ENCODE data around the gene CMTM8. TPM values are rescaled to one million over a fixed set of nuclear protein-coding genes. Genes with fewer than 3 reads are reported as not detected.

CMTM8 gene
- total and polyA plus RNA-seq, 10 of the 15 experiments (the other 5 are each of a cell fraction or from before 2014, with no cell fraction given), result 0.11 to 0.23 TPM; not detected in 8

DNA sequence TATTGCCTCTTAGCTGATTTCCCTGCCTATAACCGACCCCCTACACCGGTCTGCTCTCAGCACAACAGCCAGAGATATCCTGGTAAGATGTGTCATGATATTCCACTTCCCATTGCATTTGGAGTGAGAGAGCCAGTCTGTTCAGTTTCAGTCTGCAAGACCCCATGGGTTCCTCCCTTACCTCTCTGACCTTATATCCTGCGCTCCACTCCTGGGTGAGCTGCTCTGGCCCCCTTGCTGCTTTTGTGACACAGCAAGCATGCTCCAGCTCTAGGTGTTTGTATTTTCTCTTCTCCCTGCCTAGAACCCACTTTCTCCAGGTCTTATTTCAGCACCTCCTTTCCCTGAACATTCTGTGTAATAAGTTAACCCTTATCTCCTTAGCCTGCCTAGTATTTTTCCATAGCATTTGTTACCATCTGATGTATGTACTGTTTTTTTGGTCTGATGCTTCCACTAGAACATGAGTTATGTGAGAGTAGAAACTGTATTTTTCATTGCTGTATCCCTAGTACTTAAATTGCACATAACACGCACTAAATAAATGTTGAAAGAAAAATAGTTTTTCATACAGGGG is 44.2 kb downstream of the CMTM8 start:
- RAD21 ChIA-PET (ENCODE audit: unreplicated experiment), result no interaction called here
- CTCF ChIA-PET, result interaction anchor here (1.4 kb wide), 1 partner anchor 10 kb away, joined by 4 read pairs; no protein-coding TSS in a partner anchor
- POLR2A ChIA-PET, result no interaction called here
- FAIRE-seq (no peak), DNase-seq (ENCODE audit: low read depth, low spot score) (no peak), ATAC-seq (no peak)
- H3K9me3 ChIP-seq (replicated peaks; ENCODE audit: control insufficient read depth, insufficient read depth, low read length), result no peaks in the 10 kb centered on the region
- no peak overlapping the region for H3K4me2 ChIP-seq (ENCODE audit: control insufficient read depth, insufficient read depth)
- 76% methylated on average over 4 of the region's 4 CpGs for WGBS (ENCODE audit: insufficient coverage, insufficient replicate concordance, low lambda C conversion rate, missing lambda C conversion rate)
- H3K36me3 ChIP-seq (ENCODE audit: control insufficient read depth in 2 of 2, insufficient read depth in 2 of 2, low read length in 1 of 2), result no peaks in the 10 kb centered on the region
- in situ Hi-C loops (cut with MboI) (no loop called here), intact Hi-C loops (cut with micrococcal nuclease; ENCODE audit: unreplicated experiment) (no loop called here)
- H3K4me3 ChIP-seq, result no peak overlapping the region
- no TSS peak for BruUV-seq (replicated peaks)
- H3K4me1 ChIP-seq (ENCODE audit: control insufficient read depth, insufficient read depth, low read length), result no peaks in the 10 kb centered on the region
- no peaks in the 10 kb centered on the region for H3K79me2 ChIP-seq (ENCODE audit: control insufficient read depth, insufficient read depth, low read length)
- SMC1A ChIA-PET (ENCODE audit: uncharacterized antibody, unreplicated experiment), result interaction anchor here (1.3 kb wide), 1 partner anchor 11 kb away, joined by 3 read pairs; no protein-coding TSS in a partner anchor
- no peak overlapping the region for H2AFZ ChIP-seq (ENCODE audit: control insufficient read depth, low read depth, low read length)
- no peak overlapping the region for H3K9ac ChIP-seq (ENCODE audit: control insufficient read depth, insufficient read depth, low read length)
- no peak overlapping the region for H3K27ac ChIP-seq (ENCODE audit: control insufficient read depth, insufficient read depth)
- no peaks in the 10 kb centered on the region; a peak in 1 of 4 replicates for H3K27me3 ChIP-seq (replicated peaks in 1 of 2; ENCODE audit: control insufficient read depth in 2 of 2, insufficient read depth in 2 of 2, low read length in 1 of 2)
- H4K20me1 ChIP-seq (ENCODE audit: control insufficient read depth, insufficient read depth), result no peaks in the 10 kb centered on the region
- TF ChIP-seq, protein P1, sequence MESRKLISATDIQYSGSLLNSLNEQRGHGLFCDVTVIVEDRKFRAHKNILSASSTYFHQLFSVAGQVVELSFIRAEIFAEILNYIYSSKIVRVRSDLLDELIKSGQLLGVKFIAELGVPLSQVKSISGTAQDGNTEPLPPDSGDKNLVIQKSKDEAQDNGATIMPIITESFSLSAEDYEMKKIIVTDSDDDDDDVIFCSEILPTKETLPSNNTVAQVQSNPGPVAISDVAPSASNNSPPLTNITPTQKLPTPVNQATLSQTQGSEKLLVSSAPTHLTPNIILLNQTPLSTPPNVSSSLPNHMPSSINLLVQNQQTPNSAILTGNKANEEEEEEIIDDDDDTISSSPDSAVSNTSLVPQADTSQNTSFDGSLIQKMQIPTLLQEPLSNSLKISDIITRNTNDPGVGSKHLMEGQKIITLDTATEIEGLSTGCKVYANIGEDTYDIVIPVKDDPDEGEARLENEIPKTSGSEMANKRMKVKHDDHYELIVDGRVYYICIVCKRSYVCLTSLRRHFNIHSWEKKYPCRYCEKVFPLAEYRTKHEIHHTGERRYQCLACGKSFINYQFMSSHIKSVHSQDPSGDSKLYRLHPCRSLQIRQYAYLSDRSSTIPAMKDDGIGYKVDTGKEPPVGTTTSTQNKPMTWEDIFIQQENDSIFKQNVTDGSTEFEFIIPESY (IDR thresholded peaks at IDR 0.05), result no peak
- no peak for TF ChIP-seq SPI1 (IDR thresholded peaks at IDR 0.05; ENCODE audit: borderline replicate concordance, insufficient read depth, low read depth, low read length)
- TF ChIP-seq, protein P2, sequence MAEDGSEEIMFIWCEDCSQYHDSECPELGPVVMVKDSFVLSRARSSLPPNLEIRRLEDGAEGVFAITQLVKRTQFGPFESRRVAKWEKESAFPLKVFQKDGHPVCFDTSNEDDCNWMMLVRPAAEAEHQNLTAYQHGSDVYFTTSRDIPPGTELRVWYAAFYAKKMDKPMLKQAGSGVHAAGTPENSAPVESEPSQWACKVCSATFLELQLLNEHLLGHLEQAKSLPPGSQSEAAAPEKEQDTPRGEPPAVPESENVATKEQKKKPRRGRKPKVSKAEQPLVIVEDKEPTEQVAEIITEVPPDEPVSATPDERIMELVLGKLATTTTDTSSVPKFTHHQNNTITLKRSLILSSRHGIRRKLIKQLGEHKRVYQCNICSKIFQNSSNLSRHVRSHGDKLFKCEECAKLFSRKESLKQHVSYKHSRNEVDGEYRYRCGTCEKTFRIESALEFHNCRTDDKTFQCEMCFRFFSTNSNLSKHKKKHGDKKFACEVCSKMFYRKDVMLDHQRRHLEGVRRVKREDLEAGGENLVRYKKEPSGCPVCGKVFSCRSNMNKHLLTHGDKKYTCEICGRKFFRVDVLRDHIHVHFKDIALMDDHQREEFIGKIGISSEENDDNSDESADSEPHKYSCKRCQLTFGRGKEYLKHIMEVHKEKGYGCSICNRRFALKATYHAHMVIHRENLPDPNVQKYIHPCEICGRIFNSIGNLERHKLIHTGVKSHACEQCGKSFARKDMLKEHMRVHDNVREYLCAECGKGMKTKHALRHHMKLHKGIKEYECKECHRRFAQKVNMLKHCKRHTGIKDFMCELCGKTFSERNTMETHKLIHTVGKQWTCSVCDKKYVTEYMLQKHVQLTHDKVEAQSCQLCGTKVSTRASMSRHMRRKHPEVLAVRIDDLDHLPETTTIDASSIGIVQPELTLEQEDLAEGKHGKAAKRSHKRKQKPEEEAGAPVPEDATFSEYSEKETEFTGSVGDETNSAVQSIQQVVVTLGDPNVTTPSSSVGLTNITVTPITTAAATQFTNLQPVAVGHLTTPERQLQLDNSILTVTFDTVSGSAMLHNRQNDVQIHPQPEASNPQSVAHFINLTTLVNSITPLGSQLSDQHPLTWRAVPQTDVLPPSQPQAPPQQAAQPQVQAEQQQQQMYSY (CRISPR knock-in tag; IDR thresholded peaks at IDR 0.05), result no peak
- no peak for TF ChIP-seq YY1 (IDR thresholded peaks at IDR 0.05; ENCODE audit: low read depth, low read length)
- no peak for TF ChIP-seq ZNF384 (IDR thresholded peaks at IDR 0.05; ENCODE audit: borderline replicate concordance, low read depth, low read length)
- TF ChIP-seq NBN (IDR thresholded peaks at IDR 0.05), result no peak
- no peak for TF ChIP-seq RELA (IDR thresholded peaks at IDR 0.05; ENCODE audit: borderline replicate concordance, partially characterized antibody)
- no peak for TF ChIP-seq PAX8 (IDR thresholded peaks at IDR 0.05)
- no peak for TF ChIP-seq POLR2AphosphoS2 (IDR thresholded peaks at IDR 0.05; ENCODE audit: low read depth, low read length)
- TF ChIP-seq, protein P3, sequence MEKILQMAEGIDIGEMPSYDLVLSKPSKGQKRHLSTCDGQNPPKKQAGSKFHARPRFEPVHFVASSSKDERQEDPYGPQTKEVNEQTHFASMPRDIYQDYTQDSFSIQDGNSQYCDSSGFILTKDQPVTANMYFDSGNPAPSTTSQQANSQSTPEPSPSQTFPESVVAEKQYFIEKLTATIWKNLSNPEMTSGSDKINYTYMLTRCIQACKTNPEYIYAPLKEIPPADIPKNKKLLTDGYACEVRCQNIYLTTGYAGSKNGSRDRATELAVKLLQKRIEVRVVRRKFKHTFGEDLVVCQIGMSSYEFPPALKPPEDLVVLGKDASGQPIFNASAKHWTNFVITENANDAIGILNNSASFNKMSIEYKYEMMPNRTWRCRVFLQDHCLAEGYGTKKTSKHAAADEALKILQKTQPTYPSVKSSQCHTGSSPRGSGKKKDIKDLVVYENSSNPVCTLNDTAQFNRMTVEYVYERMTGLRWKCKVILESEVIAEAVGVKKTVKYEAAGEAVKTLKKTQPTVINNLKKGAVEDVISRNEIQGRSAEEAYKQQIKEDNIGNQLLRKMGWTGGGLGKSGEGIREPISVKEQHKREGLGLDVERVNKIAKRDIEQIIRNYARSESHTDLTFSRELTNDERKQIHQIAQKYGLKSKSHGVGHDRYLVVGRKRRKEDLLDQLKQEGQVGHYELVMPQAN (conservative IDR thresholded peaks at IDR 0.05), result no peak
- TF ChIP-seq, protein P4, sequence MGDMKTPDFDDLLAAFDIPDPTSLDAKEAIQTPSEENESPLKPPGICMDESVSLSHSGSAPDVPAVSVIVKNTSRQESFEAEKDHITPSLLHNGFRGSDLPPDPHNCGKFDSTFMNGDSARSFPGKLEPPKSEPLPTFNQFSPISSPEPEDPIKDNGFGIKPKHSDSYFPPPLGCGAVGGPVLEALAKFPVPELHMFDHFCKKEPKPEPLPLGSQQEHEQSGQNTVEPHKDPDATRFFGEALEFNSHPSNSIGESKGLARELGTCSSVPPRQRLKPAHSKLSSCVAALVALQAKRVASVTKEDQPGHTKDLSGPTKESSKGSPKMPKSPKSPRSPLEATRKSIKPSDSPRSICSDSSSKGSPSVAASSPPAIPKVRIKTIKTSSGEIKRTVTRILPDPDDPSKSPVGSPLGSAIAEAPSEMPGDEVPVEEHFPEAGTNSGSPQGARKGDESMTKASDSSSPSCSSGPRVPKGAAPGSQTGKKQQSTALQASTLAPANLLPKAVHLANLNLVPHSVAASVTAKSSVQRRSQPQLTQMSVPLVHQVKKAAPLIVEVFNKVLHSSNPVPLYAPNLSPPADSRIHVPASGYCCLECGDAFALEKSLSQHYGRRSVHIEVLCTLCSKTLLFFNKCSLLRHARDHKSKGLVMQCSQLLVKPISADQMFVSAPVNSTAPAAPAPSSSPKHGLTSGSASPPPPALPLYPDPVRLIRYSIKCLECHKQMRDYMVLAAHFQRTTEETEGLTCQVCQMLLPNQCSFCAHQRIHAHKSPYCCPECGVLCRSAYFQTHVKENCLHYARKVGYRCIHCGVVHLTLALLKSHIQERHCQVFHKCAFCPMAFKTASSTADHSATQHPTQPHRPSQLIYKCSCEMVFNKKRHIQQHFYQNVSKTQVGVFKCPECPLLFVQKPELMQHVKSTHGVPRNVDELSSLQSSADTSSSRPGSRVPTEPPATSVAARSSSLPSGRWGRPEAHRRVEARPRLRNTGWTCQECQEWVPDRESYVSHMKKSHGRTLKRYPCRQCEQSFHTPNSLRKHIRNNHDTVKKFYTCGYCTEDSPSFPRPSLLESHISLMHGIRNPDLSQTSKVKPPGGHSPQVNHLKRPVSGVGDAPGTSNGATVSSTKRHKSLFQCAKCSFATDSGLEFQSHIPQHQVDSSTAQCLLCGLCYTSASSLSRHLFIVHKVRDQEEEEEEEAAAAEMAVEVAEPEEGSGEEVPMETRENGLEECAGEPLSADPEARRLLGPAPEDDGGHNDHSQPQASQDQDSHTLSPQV (IDR thresholded peaks at IDR 0.05), result no peak
- no peak for TF ChIP-seq PML (IDR thresholded peaks at IDR 0.05; ENCODE audit: low read length)
